H1 (cell line): Measurements from ENCODE around the gene TACR2. TPM values are rescaled to one million over a fixed set of nuclear protein-coding genes. Genes with fewer than 3 reads are reported as not detected.

Experiments used
- CTCF ChIA-PET: fragments of 300-600 bp; sonication (Branson Sonifier 250); formaldehyde crosslinking; loops from one replicate; lab custom pipeline; 2021; ENCODE audit not compliant: partially characterized antibody; lab: Charles Lee
- POLR2A ChIA-PET: fragments of 300-600 bp; sonication (Branson Sonifier 250); formaldehyde crosslinking; loops from one replicate; lab custom pipeline; 2021; ENCODE audit warnings: inconsistent platforms; ENCODE audit not compliant: partially characterized antibody; lab: Charles Lee
- DNase-seq, 2 experiments: peaks; one replicate each; pipeline versions ENCODE4 v3.0.0 to v3.0.0-alpha.2; 2010 to 2022; ENCODE audit warnings: low spot score in 2 of 2, low read depth in 1 of 2, mixed read lengths in 1 of 2
- FAIRE-seq: peaks from 2 replicates; lab custom pipeline; 2011; peaks lifted over from hg19 to GRCh38; lab: Jason Lieb, UNC
- H2AFZ ChIP-seq: 2 replicates; pipeline ENCODE4 v1.8.1; 2012; ENCODE audit warnings: low read length, inconsistent platforms
- H2AK5ac ChIP-seq: 2 replicates; pipeline ENCODE4 v1.6.1; 2013; ENCODE audit warnings: low read depth, low read length
- H2BK120ac ChIP-seq: replicated peaks from 2 replicates; pipeline ENCODE3; 2013; ENCODE audit warnings: low read depth, low read length, inconsistent platforms
- H2BK12ac ChIP-seq: 2 replicates; pipeline ENCODE4 v1.6.1; 2013; ENCODE audit warnings: low read depth, low read length
- H2BK15ac ChIP-seq: 2 replicates; pipeline ENCODE4 v1.6.1; 2013; ENCODE audit warnings: low read length
- H2BK20ac ChIP-seq: 2 replicates; pipeline ENCODE4 v1.6.1; 2013; ENCODE audit warnings: low read length
- H2BK5ac ChIP-seq: 2 replicates; pipeline ENCODE4 v1.6.1; 2013; ENCODE audit warnings: low read depth, low read length
- H3K14ac ChIP-seq: 2 replicates; pipeline ENCODE4 v1.6.1; 2013; ENCODE audit warnings: inconsistent platforms; ENCODE audit not compliant: insufficient read length
- H3K18ac ChIP-seq: 2 replicates; pipeline ENCODE4 v1.6.1; 2013; ENCODE audit warnings: low read length; ENCODE audit errors: extremely low read depth
- H3K23ac ChIP-seq: 2 replicates; pipeline ENCODE4 v1.6.1; 2013; ENCODE audit warnings: inconsistent platforms; ENCODE audit not compliant: insufficient read length
- H3K23me2 ChIP-seq: 2 replicates; pipeline ENCODE4 v1.6.1; 2013; ENCODE audit warnings: low read depth, low read length
- H3K27ac ChIP-seq: 2 replicates; pipeline ENCODE4 v1.6.1; 2011; ENCODE audit warnings: low read depth, low read length, inconsistent platforms
- H3K27me3 ChIP-seq, 4 experiments: replicated peaks in 1 of 4; 1 replicate in 1 of 4; 2 replicates in 3 of 4; pipeline versions ENCODE4 v1.6.1 to v1.8.1; 2011 to 2013; ENCODE audit warnings: low read length in 3 of 4, mild to moderate bottlenecking in 3 of 4, inconsistent platforms in 2 of 4, mixed read lengths in 2 of 4, moderate library complexity in 1 of 4; ENCODE audit not compliant: control insufficient read depth in 3 of 4, insufficient read depth in 3 of 4; ENCODE audit errors: extremely low read depth in 1 of 4
- H3K36me3 ChIP-seq, 4 experiments: 2 replicates each; pipeline versions ENCODE4 v1.6.1 to v1.8.1; 2011 to 2013; ENCODE audit warnings: mild to moderate bottlenecking in 4 of 4, low read length in 3 of 4, moderate library complexity in 2 of 4, control low read depth in 1 of 4, inconsistent platforms in 1 of 4; ENCODE audit not compliant: insufficient read depth in 4 of 4, control insufficient read depth in 2 of 4
- H3K4ac ChIP-seq: replicated peaks from 2 replicates; pipeline ENCODE3; 2013; ENCODE audit warnings: low read length, low read depth, mixed read lengths, inconsistent platforms; ENCODE audit not compliant: insufficient read length
- H3K4me1 ChIP-seq, 4 experiments: replicated peaks in 1 of 4; 1 replicate in 1 of 4; 2 replicates in 3 of 4; pipeline versions ENCODE4 v1.6.1 to v1.8.1; 2011 to 2013; ENCODE audit warnings: low read length in 3 of 4, inconsistent platforms in 2 of 4, mixed read lengths in 1 of 4; ENCODE audit not compliant: insufficient read depth in 4 of 4, control insufficient read depth in 3 of 4
- H3K4me2 ChIP-seq, 2 experiments: 2 replicates each; pipeline versions ENCODE4 v1.6.1 to v1.8.1; 2011 to 2013; ENCODE audit warnings: low read depth in 2 of 2, low read length in 2 of 2, control low read depth in 1 of 2, inconsistent platforms in 1 of 2, mild to moderate bottlenecking in 1 of 2; ENCODE audit not compliant: insufficient read depth in 1 of 2
- H3K4me3 ChIP-seq, 4 experiments: fragments of 200-600, 300-600 bp in 1 of 4; sonication (generic), shearing (Covaris generic), sonication (Bioruptor Twin) in 1 of 4; 2 replicates each; pipeline versions ENCODE4 v1.5.1 to v1.8.1; 2011 to 2016; ENCODE audit warnings: low read length in 4 of 4, low read depth in 3 of 4, control low read depth in 2 of 4, inconsistent platforms in 2 of 4, mild to moderate bottlenecking in 2 of 4, mixed read lengths in 1 of 4, moderate library complexity in 1 of 4; ENCODE audit not compliant: insufficient read depth in 2 of 4; ENCODE audit errors: extremely low read depth in 1 of 4
- H3K56ac ChIP-seq: replicated peaks from 2 replicates; pipeline ENCODE3; 2013; ENCODE audit warnings: low read depth, mild to moderate bottlenecking, mixed read lengths, low read length, inconsistent platforms; ENCODE audit not compliant: insufficient read length
- H3K79me1 ChIP-seq: 2 replicates; pipeline ENCODE4 v1.6.1; 2013; ENCODE audit warnings: low read depth, low read length, control low read depth
- H3K79me2 ChIP-seq, 2 experiments: 2 replicates each; pipeline versions ENCODE4 v1.6.1 to v1.8.1; 2012 to 2013; ENCODE audit warnings: low read length in 2 of 2, mild to moderate bottlenecking in 2 of 2, inconsistent platforms in 1 of 2; ENCODE audit not compliant: insufficient read depth in 2 of 2, control insufficient read depth in 1 of 2
- H3K9ac ChIP-seq, 4 experiments: replicated peaks in 1 of 4; 1 replicate in 1 of 4; 2 replicates in 3 of 4; pipeline versions ENCODE4 v1.6.1 to v1.8.1; 2011 to 2013; ENCODE audit warnings: low read depth in 3 of 4, low read length in 3 of 4, control low read depth in 2 of 4, mild to moderate bottlenecking in 2 of 4, moderate library complexity in 2 of 4, inconsistent platforms in 1 of 4; ENCODE audit errors: extremely low read depth in 1 of 4
- H3K9me3 ChIP-seq, 2 experiments: 2 replicates each; pipeline versions ENCODE4 v1.6.1 to v1.8.1; 2012 to 2013; ENCODE audit warnings: mild to moderate bottlenecking in 2 of 2, moderate library complexity in 2 of 2, control low read depth in 1 of 2, inconsistent platforms in 1 of 2, low read depth in 1 of 2, low read length in 1 of 2, mixed read lengths in 1 of 2; ENCODE audit not compliant: insufficient read depth in 2 of 2
- H4K20me1 ChIP-seq, 2 experiments: replicated peaks in 1 of 2; 2 replicates each; pipeline versions ENCODE3 to v1.8.1; 2011 to 2013; ENCODE audit warnings: inconsistent platforms in 2 of 2, low read length in 2 of 2, mild to moderate bottlenecking in 1 of 2; ENCODE audit not compliant: insufficient read depth in 2 of 2, control insufficient read depth in 1 of 2
- H4K5ac ChIP-seq: 2 replicates; pipeline ENCODE4 v1.6.1; 2013; ENCODE audit warnings: low read length, low read depth, mixed read lengths, inconsistent platforms; ENCODE audit not compliant: insufficient read length
- H4K8ac ChIP-seq: 2 replicates; pipeline ENCODE4 v1.8.0; 2013; ENCODE audit warnings: mild to moderate bottlenecking, moderate library complexity, low read length, inconsistent platforms; ENCODE audit not compliant: insufficient read depth; ENCODE audit errors: extremely low read depth
- H4K91ac ChIP-seq: replicated peaks from 2 replicates; pipeline ENCODE3; 2013; ENCODE audit warnings: low read length, mixed read lengths, inconsistent platforms; ENCODE audit not compliant: insufficient read length
- CHD1 ChIP-seq: IDR thresholded peaks from 2 replicates; pipeline ENCODE4 v1.6.1; 2012; ENCODE audit warnings: low read depth, low read length, improper control_type of control experiment
- CHD2 ChIP-seq: IDR thresholded peaks from 2 replicates; pipeline ENCODE4 v1.6.1; 2012; ENCODE audit warnings: low read length, improper control_type of control experiment
- CREB1 ChIP-seq: IDR thresholded peaks from 2 replicates; pipeline ENCODE4 v1.6.1; 2012; ENCODE audit warnings: inconsistent platforms
- FOSL1 ChIP-seq: IDR thresholded peaks from 2 replicates; pipeline ENCODE4 v1.6.1; 2011; ENCODE audit warnings: mild to moderate bottlenecking, low read depth, low read length, moderate library complexity; ENCODE audit not compliant: insufficient read depth
- HDAC6 ChIP-seq: IDR thresholded peaks from one replicate; pipeline ENCODE4 v1.7.1; 2012; ENCODE audit warnings: low read depth, mild to moderate bottlenecking, inconsistent platforms, low read length, moderate library complexity
- KDM1A ChIP-seq: fragments of 200-600, 300-600 bp; sonication (generic); IDR thresholded peaks from 2 replicates; pipeline ENCODE4 v1.7.1; 2016; ENCODE audit warnings: mild to moderate bottlenecking, low read length, borderline replicate concordance
- KDM5A ChIP-seq: fragments of 200-600 bp; IDR thresholded peaks from 2 replicates; pipeline ENCODE4 v1.7.1; 2012; ENCODE audit warnings: mild to moderate bottlenecking, low read length, inconsistent platforms, mixed read lengths
- SAP30 ChIP-seq: fragments of 300-600 bp; sonication (generic); IDR thresholded peaks from 2 replicates; pipeline ENCODE4 v1.7.1; 2012; ENCODE audit warnings: low read length, moderate library complexity, mild to moderate bottlenecking, inconsistent platforms; ENCODE audit not compliant: insufficient read depth, insufficient replicate concordance
- TAF7 ChIP-seq: optimal IDR thresholded peaks from 2 replicates; pipeline ENCODE3; 2011; ENCODE audit warnings: low read depth, mild to moderate bottlenecking, inconsistent platforms, low read length, moderate library complexity, borderline replicate concordance
- YY1 ChIP-seq: IDR thresholded peaks from 2 replicates; pipeline ENCODE4 v1.6.1; 2011; ENCODE audit warnings: low read depth, mild to moderate bottlenecking, low read length
- WGBS, 2 experiments: shearing (Covaris generic) in 1 of 2; methylation state at CpG; one replicate each; pipeline versions ENCODE4 v1.1.6 to v1.1.7; 2013 to 2015; ENCODE audit warnings: low lambda C conversion rate in 2 of 2, mixed read lengths in 2 of 2, inconsistent platforms in 1 of 2, low coverage in 1 of 2, missing lambda C conversion rate in 1 of 2; ENCODE audit not compliant: insufficient replicate concordance in 2 of 2, insufficient coverage in 1 of 2, insufficient read length in 1 of 2; ENCODE audit errors: extremely low coverage in 1 of 2, missing lambda C conversion rate in 1 of 2; 5-methylcytosine and 5-hydroxymethylcytosine counted together
- polyA plus RNA-seq, 7 experiments: library from polyadenylated mRNA; depleted of rRNA in 3 of 7; stranded (reverse) in 5 of 7; unstranded in 2 of 7; fragments of >200 nt in 5 of 7; fragments of 200-250 nt in 2 of 7; gene quantifications; 1 replicate in 5 of 7; 2 replicates in 1 of 7; 4 replicates in 1 of 7; pipeline versions ENCODE4 v1.2.1 to v1.2.3, GENCODE V29; 2011 to 2013; ENCODE audit warnings: missing spikeins in 2 of 7, mixed read lengths in 2 of 7
- total RNA-seq: library from RNA; stranded (reverse); fragmentation: NEBNext Ultra II Directional; extraction: Animal tissue kit (Norgen Biotek cat#: 25700); gene quantifications from 2 replicates; pipeline ENCODE4 v1.2.1, GENCODE V29; 2021

The TACR2 gene
- total and polyA plus RNA-seq, 2 of the 8 experiments (the other 6 are each of a cell fraction or from before 2014, with no cell fraction given), result 0.06 TPM; not detected in 1

- no peak for FAIRE-seq
- H2BK20ac ChIP-seq, result no peak overlapping the region
- no peak overlapping the region for H2BK12ac ChIP-seq
- ChIA-PET CTCF (interaction anchor here (0.8 kb wide), 2 partner anchors 149 to 193 kb away, joined by 3 read pairs; no protein-coding TSS in a partner anchor), POLR2A (no interaction called here)
- H3K23ac ChIP-seq, result no peak overlapping the region
- H3K56ac ChIP-seq, result no peak overlapping the region
- H3K4ac ChIP-seq, result no peak overlapping the region
- H3K4me1 ChIP-seq, result 0 out of 7 replicates have a peak, but pooled peaks cover 0 to 2% (median under 1%) of the 10 kb centered on the region in 4 experiments
- H3K18ac ChIP-seq, result no peak overlapping the region
- H2AFZ ChIP-seq, result no peak overlapping the region
- H3K9me3 ChIP-seq, result no peaks in the 10 kb centered on the region
- no peaks in the 10 kb centered on the region; the same call in none of the 2 replicates for H3K23me2 ChIP-seq
- H2AK5ac ChIP-seq, result no peak overlapping the region
- no peak overlapping the region for H4K5ac ChIP-seq
- no peak overlapping the region for H3K27ac ChIP-seq
- no peak overlapping the region for H2BK15ac ChIP-seq
- H3K9ac ChIP-seq, result no peak overlapping the region
- no peaks in the 10 kb centered on the region for H3K79me2 ChIP-seq
- 84% methylated on average over 4 of the region's 4 CpGs; no CpG with 5 or more reads in 1 of the 2 experiments for WGBS, 2 experiments
- no peak overlapping the region for H3K14ac ChIP-seq
- TF ChIP-seq SAP30, result no peak
- no peak for TF ChIP-seq TAF7
- no peak for TF ChIP-seq FOSL1
- TF ChIP-seq KDM1A, result no peak
- no peak for TF ChIP-seq CHD2
- no peak for TF ChIP-seq CREB1
- TF ChIP-seq YY1, result no peak
- no peak for TF ChIP-seq HDAC6
- no peak for TF ChIP-seq KDM5A
- no peak for TF ChIP-seq CHD1
- H2BK5ac ChIP-seq, result no peak overlapping the region
- DNase-seq, result no peak
- H3K4me2 ChIP-seq, result no peak overlapping the region
- H3K27me3 ChIP-seq, result peaks cover 0 to 5% (median 2%) of the 10 kb centered on the region in 4 experiments; a peak in 3 of 7 replicates
- H4K91ac ChIP-seq, result no peak overlapping the region
- no peak overlapping the region for H2BK120ac ChIP-seq
- H4K8ac ChIP-seq, result no peak overlapping the region
- no peaks in the 10 kb centered on the region for H3K79me1 ChIP-seq
- no peak overlapping the region for H3K4me3 ChIP-seq
- no peaks in the 10 kb centered on the region for H3K36me3 ChIP-seq
- no peaks in the 10 kb centered on the region for H4K20me1 ChIP-seq
These were observed 28.3 kb upstream of the TACR2 start for GRCh38 chr10:69445041-69445440.
